Endometrial microvascular endothelial cells (primary cell): ENCODE data around the gene IL1A. TPM values are rescaled to one million over a fixed set of nuclear protein-coding genes. Genes with fewer than 3 reads are reported as not detected.

Experiments
- in situ Hi-C: cut with HindIII; loops from 2 replicates; pipeline ENCODE4 v1.10.0; 2017; ENCODE audit warnings: low sequenced_read_pairs, low pct_unique_long_range_greater_than_20kb; ENCODE audit errors: inconsistent ontology term
- total RNA-seq: library from RNA; depleted of rRNA; stranded (reverse); fragments of >200 nt; gene quantifications from one replicate; pipeline ENCODE4 v1.2.3, GENCODE V29; 2015; ENCODE audit errors: inconsistent ontology term

The IL1A gene
- total RNA-seq, 1 donor from 2014 or later = 0.65 TPM

- in situ Hi-C loops = no loop called here
These were observed 36.0 kb upstream of the IL1A start for GRCh38 chr2:112820343-112820742.

DNA sequence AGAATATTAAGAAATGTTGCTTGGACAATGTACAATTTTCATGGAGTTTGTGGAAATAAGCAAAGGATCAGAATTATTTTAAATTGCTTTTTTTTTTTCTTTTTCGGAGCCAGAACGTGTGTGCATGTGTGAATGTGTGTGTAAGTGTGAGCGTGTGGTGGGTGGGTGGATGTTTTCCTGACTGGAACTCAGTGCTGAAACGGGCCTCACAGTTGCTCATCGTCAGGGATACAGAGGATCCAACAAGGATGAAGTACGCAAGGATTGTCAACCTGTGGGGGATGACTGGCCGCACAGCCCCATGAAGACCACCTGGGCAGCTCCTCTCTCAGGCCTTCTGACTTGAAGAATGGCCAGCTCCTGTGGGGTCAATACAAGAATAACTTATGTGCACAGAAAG, 34.8 kb upstream of the IL1A start:
- in situ Hi-C loops = no loop called here

DNA sequence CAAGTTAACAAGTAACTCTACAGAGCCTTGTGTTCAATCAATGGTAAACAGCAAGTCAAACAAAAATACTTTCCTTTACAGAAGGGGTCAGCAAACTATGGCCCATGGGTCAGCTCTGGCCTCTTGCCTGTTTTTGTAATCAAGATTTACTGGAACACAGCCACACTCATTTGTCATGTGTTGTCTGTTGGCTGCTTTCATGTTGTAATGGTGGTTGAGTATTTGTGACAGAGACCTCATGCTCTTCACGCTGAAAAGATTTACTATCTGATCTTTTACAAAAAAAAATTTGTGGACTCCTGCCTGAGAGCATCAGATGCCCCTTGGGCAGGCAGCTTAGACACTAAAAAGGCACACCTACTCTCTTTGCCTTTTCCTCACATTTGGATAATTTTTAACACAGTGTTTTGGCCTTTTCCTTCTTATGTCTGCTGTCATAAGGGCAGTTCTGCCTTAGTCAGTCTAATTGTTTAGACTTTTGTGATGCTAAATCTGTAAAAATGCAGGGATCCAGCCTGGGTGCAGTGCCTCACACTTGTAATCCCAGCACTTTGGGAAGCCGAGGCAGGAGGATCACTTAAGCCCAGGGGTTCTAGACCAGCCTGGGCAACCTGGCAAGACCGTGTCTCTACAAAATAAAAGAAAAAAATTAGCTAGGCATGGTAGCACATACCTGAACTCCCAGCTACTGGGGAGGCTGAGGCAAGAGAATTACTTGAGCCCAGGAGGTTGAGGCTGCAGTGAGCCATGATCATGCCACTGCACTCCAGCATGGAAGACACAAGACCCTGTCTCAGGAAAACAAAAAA, 34.0 kb upstream of the IL1A start:
- in situ Hi-C loops = no loop called here

GRCh38 chr2:112817082-112817689, 32.9 kb upstream of the IL1A start:
- in situ Hi-C loops = no loop called here

DNA sequence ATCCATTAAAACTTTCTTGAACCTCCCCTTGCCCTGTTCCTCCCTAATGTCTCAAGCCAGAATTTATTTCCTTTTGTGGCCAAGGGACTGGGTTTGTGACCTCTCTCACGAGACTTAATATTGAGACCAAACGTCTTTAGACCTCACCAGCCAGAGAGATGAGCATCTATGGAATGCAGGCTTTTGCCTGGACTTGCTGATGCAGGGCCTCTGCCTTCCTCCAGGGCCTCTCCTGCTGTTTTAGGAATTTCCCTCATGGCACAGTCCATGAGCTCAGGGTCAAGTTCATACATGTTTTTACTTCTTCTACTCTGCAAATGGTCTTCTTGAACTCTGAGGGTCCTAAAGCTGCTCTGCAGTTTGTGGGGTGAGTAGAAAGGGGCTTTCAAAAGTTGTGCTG, 30.0 kb upstream of the IL1A start:
- in situ Hi-C loops = no loop called here

DNA sequence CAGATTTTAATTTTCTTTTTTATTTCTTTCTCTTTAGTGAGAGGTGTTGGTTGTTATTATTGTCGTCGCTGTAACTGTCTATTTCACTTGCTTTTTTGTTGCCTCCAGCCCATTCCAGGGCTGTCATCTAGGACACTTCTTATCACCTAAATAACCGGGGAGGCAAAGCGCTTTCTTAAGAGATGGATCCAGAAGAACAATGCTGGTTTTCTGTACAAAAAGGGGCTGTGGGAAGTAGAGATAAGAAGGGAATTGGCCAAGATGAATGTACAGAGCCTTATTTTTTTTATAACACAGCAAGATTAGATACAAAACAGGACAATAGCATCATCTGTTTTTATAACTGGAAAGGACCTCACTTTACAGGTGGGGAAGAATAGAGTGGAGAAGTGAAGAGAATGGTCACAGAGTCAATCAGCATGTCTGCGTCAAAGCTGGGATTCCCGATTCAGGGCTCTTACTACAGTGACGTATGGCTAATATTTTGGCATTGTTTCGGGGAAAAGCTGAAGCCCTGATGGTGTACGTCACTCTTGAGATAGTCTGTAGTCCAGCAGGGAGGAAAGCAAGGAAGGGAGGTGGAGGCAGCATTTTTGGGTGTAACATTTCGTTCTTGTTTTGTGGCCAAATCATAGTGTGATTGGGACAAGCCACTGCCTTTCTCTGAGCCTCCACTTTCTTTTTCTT, 29.1 kb upstream of the IL1A start:
- in situ Hi-C loops = no loop called here

DNA sequence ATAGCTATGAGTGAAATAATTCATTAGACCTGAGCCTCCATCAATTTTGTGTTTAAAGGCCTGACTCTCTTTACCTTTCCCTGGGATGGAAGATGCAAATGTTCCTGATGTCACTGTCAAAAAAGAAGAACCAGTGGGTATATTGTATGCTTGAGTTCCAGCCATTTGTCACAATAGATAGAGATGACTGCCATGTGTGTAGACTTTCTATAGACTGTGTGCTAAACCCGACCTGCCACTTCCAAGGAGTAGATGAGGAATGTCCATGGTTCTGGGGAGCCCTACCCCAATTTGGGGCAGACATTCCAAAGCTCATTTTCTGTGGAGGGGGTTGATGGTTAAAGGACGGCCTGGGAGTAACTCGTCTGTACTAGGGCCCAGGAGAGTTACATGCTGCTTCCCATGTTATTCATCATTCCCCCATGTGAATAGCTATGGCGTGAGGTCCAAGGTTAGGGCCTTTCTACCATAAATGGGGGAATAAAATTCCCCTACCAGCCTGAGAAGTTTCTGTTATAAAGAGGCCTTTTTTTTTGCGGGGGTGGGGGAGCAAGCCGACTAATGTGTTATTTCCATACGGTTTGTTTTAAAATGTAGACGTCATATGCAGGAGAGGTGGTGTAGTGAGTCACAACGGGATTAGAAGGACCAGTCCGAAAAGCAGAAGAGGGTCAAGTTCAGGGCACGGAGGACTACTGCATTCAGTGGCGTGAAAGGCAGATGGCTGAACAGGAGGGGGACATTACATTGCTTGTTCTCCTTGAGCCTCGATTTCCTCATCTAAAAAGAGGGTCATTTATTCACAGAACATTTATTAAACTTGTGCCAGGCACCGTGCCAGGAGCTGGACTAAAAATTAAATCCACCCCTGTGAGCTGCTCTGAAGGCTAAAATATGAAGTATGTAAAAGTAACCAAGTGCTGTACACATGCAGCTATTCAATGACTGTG, 28.3 kb upstream of the IL1A start:
- in situ Hi-C loops = no loop called here

DNA sequence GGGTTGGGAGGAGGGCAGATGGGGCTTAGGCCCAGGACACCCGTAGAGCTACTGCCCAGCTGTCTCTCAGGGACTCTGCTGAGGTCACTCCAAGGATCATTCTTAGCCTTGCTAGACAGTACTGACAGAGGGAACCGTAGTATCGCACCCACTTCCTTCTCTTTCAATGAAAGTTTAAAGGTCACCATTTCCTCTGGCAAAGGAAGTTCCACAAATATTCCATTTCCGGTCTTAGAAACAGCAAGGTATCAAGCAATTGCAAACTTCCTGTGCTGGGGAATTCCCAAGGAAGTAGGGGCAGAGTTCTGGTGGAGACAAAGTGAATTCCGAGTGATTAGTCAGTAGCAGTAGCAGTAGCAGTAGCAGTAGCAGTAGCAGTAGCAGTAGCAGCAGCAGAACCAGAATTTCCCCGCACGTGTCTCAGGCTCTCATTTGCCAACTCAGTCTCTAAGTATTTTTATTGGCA, 27.6 kb upstream of the IL1A start:
- in situ Hi-C loops = no loop called here

GRCh38 chr2:112811276-112811831, 27.1 kb upstream of the IL1A start:
- in situ Hi-C loops = no loop called here

DNA sequence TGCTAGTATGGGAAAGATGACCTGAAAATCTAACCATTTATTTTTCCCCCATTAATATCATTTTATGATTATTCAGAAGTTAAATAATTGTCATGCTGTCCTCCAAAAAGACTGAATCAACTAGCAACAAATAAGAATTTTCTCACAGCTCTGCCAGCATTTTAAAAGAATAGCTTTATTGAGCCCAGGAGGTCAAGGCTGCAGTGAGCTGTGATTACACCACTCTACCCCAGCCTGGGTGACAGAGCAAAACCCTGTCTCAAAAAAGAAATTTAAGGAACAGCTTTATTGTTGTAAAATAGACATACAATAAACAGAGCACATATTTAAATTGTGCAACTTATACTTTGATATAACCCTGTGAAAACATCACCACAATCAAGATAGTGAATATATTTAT, 24.8 kb upstream of the IL1A start:
- in situ Hi-C loops = no loop called here

- in situ Hi-C loops = no loop called here
These were observed 23.0 kb upstream of the IL1A start for GRCh38 chr2:112807233-112807807.

DNA sequence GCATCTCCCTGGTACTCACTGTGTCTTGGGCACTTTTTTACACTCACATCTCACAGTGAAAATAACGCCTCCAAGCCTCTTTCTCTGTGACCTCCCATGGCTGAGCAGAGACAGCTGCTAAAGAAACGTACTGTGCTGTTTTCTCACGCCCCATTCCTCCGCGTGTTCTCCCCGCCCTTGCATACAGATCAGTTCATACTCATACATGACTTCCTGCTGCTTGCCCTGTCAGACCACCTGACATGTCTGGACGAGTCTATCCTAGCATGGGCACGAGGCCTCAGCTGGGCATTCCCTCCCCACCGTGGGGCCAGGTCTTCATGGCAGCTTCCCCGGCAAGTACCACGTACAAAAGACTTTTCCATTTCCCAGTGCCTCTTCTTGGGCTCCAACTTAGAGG, 21.2 kb upstream of the IL1A start:
- in situ Hi-C loops = no loop called here

DNA sequence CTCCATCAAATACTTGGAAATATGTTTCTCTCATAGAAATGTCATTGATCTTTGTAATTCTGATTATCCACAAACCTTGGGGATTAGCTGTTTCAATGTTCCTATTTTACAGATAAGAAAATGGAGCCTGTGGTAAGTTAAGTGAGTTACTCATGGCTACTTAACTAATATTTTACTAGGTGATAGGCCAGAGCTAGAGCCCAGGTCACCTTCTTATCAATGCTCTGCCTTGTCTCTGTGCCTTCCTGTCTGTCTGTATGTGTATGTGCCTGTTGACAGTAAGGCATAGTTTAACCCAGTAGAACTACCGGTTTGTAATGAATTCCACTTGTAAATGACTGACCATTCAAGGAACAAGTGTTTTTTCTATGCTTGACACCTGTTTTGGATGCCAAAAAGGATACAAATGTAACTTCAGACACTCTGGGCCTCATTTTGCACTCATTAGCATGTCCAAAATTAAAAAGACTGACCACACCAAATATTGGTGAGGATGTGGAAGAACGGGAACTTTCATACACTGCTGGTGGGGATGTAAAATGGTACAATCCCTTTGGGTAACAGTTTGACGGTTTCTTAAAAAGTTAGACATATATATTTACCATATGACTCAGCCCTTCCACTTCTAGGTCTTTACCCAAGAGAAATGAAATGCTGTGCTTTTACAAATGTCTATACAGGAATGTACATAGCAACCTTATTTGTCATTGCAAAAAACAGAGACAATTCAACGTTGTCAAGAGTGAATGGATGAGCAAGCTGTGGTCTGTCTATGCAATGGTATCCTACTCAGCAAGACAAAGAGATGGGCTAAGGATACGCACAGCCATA, 19.6 kb upstream of the IL1A start:
- in situ Hi-C loops = no loop called here

GRCh38 chr2:112800881-112801583, 16.7 kb upstream of the IL1A start:
- in situ Hi-C loops = no loop called here

GRCh38 chr2:112798979-112799975, 15.0 kb upstream of the IL1A start:
- in situ Hi-C loops = no loop called here

DNA sequence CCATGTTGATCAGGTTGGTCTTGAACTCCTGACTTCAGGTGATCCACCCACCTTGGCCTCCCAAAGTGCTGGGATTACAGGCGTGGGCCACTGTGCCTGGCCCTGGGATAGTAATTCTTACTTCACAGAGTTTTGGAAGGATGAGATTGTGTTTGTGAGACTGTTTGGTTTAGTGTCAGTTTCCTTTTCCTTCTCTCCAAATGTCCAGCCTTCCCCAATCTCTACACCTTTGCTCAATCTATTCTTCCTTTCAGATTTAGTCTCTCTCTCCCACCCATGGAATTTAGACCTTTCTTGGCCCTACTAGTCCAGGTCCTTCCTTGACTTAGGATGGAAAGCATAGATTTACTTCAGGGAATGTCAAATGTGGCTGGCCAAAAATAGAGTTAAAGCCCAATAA, 12.2 kb upstream of the IL1A start:
- in situ Hi-C loops = no loop called here
